Activated CD8-positive, alpha-beta memory T cell treated with anti-CD3 and anti-CD28 coated beads for 48 hours (primary cell): ENCODE data around the gene FKBP8.

Experiments used
- DNase-seq, 3 experiments: peaks; one replicate each; pipeline ENCODE4 v3.0.0-alpha.2; 2020; ENCODE audit warnings: low read depth in 2 of 3, low spot score in 2 of 3

The FKBP8 gene

GRCh38 chr19:18522124-18522861 lies 21.1 kb downstream of the FKBP8 start:
- DNase-seq, result peak; percentile 99 to 100 (median 99)

GRCh38 chr19:18521692-18522123 lies 21.7 kb downstream of the FKBP8 start, which contains the start of gene ELL:
Gene ELL, minus strand, starts transcription at chr19:18522070. Its CDS starts 15 bp downstream, at chr19:18522055.
- DNase-seq, result no peak

GRCh38 chr19:18520848-18521691 lies 22.3 kb downstream of the FKBP8 start:
- DNase-seq, result no peak

- no peak for DNase-seq
These were observed 23.2 kb downstream of the FKBP8 start for GRCh38 chr19:18519962-18520847.

GRCh38 chr19:18518639-18519038 lies 24.7 kb downstream of the FKBP8 start:
- DNase-seq, result no peak

GRCh38 chr19:18517606-18518005 lies 25.8 kb downstream of the FKBP8 start:
- DNase-seq, result no peak

GRCh38 chr19:18515959-18516358 lies 27.4 kb downstream of the FKBP8 start:
- DNase-seq, result no peak

- DNase-seq, result no peak
These were observed 28.3 kb downstream of the FKBP8 start for GRCh38 chr19:18514800-18515682.

GRCh38 chr19:18513868-18514267 lies 29.5 kb downstream of the FKBP8 start:
- no peak for DNase-seq

- no peak for DNase-seq
These were observed 33.2 kb downstream of the FKBP8 start for GRCh38 chr19:18510216-18510615.

- no peak for DNase-seq
These were observed 34.8 kb downstream of the FKBP8 start for GRCh38 chr19:18508585-18508984.

- no peak for DNase-seq
These were observed 35.5 kb downstream of the FKBP8 start for GRCh38 chr19:18507727-18508440.

GRCh38 chr19:18507021-18507726 lies 36.2 kb downstream of the FKBP8 start:
- DNase-seq, result no peak

GRCh38 chr19:18506101-18506930 lies 37.1 kb downstream of the FKBP8 start:
- no peak for DNase-seq

- no peak for DNase-seq
These were observed 38.3 kb downstream of the FKBP8 start for GRCh38 chr19:18504886-18505610.

GRCh38 chr19:18503971-18504885 lies 39.1 kb downstream of the FKBP8 start:
- no peak for DNase-seq
